Superior temporal gyrus (tissue), 1 donor: ENCODE data around the gene PCNX3.
"Not testable (repeated sequence)": the region's sequence is repeated elsewhere in the genome, so short reads cannot be mapped to it uniquely, and the experiment has no call there.

Experiments
- DNase-seq: peaks from one replicate; pipeline ENCODE4 v3.0.0-alpha.2; 2016; ENCODE audit errors: extremely low spot score

PCNX3 gene

GRCh38 chr11:65654375-65655349 lies 39.1 kb downstream of the PCNX3 start:
- DNase-seq, result no peak

- no peak for DNase-seq
Observed at GRCh38 chr11:65655570-65656332, 40.2 kb downstream of the PCNX3 start.

- no peak for DNase-seq
Observed at GRCh38 chr11:65657426-65657825, 41.9 kb downstream of the PCNX3 start.

- DNase-seq, result no peak
Observed at GRCh38 chr11:65658174-65659021, 42.8 kb downstream of the PCNX3 start.

GRCh38 chr11:65660038-65660437 lies 44.5 kb downstream of the PCNX3 start:
- no peak for DNase-seq

- DNase-seq, result not testable (repeated sequence)
Observed at GRCh38 chr11:65660908-65661307, 45.3 kb downstream of the PCNX3 start.

- DNase-seq, result no peak
Observed at GRCh38 chr11:65661599-65662246, 46.1 kb downstream of the PCNX3 start.

GRCh38 chr11:65662247-65662798 lies 46.7 kb downstream of the PCNX3 start:
- DNase-seq, result no peak

- peak; percentile 96 for DNase-seq
Observed at GRCh38 chr11:65662799-65663638, 47.4 kb downstream of the PCNX3 start, which contains the start of gene RELA. TSS of gene RELA (minus strand) at chr11:65662916. CDS start at chr11:65662832, 84 bp downstream.

- peak; percentile 75 for DNase-seq
Observed at GRCh38 chr11:65663639-65664200, 48.1 kb downstream of the PCNX3 start.

- no peak for DNase-seq
Observed at GRCh38 chr11:65672180-65672860, 56.7 kb downstream of the PCNX3 start.

- DNase-seq, result no peak
Observed at GRCh38 chr11:65672982-65673381, 57.4 kb downstream of the PCNX3 start.

GRCh38 chr11:65680192-65680743 lies 64.7 kb downstream of the PCNX3 start:
- no peak for DNase-seq

GRCh38 chr11:65683480-65683879 lies 67.9 kb downstream of the PCNX3 start:
- DNase-seq, result not testable (repeated sequence)

- DNase-seq, result no peak
Observed at GRCh38 chr11:65685981-65686380, 70.4 kb downstream of the PCNX3 start.
